Fibroblast of lung (primary cell): ENCODE results near the gene NUCB1. TPM values are rescaled to one million over a fixed set of nuclear protein-coding genes. Genes with fewer than 3 reads are reported as not detected.

ENCODE experiments used
- DNase-seq, 2 donors: peaks; one replicate each; pipeline versions ENCODE4 v3.0.0 to v3.0.0-alpha.2; 2010; ENCODE audit warnings: low read depth in 2 of 2
- H2AFZ ChIP-seq: 2 replicates; pipeline ENCODE4 v1.5.1; 2012; ENCODE audit warnings: low read length, control low read depth, inconsistent platforms
- H3K27ac ChIP-seq: 2 replicates; pipeline ENCODE4 v1.5.1; 2011; ENCODE audit warnings: low read length, control low read depth; ENCODE audit not compliant: insufficient read depth
- H3K27me3 ChIP-seq: 2 replicates; pipeline ENCODE4 v1.5.1; 2011; ENCODE audit warnings: mild to moderate bottlenecking, low read length; ENCODE audit not compliant: control insufficient read depth, insufficient read depth
- H3K36me3 ChIP-seq: 2 replicates; pipeline ENCODE4 v1.5.1; 2011; ENCODE audit warnings: low read length; ENCODE audit not compliant: control insufficient read depth, insufficient read depth
- H3K4me1 ChIP-seq: 2 replicates; pipeline ENCODE4 v1.5.1; 2011; ENCODE audit warnings: low read length; ENCODE audit not compliant: control insufficient read depth, insufficient read depth; ENCODE audit errors: extremely low read depth
- H3K4me2 ChIP-seq: 2 replicates; pipeline ENCODE4 v1.5.1; 2011; ENCODE audit warnings: low read length, control low read depth; ENCODE audit not compliant: insufficient read depth; ENCODE audit errors: extremely low read depth
- H3K4me3 ChIP-seq, 4 experiments: fragments of 200-600 bp in 1 of 4; sonication (generic) in 1 of 4; replicated peaks in 1 of 4; 2 replicates each; pipeline ENCODE4 v1.5.1; 2011 to 2016; ENCODE audit warnings: low read length in 4 of 4, low read depth in 3 of 4, mild to moderate bottlenecking in 3 of 4, control low read depth in 2 of 4, inconsistent platforms in 1 of 4, mixed read lengths in 1 of 4; ENCODE audit not compliant: insufficient read depth in 1 of 4; ENCODE audit errors: control extremely low read depth in 1 of 4
- H3K79me2 ChIP-seq: 2 replicates; pipeline ENCODE4 v1.5.1; 2012; ENCODE audit warnings: mild to moderate bottlenecking, low read length, inconsistent platforms; ENCODE audit not compliant: control insufficient read depth, insufficient read depth
- H3K9ac ChIP-seq: 2 replicates; pipeline ENCODE4 v1.5.1; 2011; ENCODE audit warnings: mild to moderate bottlenecking, low read length, control low read depth; ENCODE audit not compliant: insufficient read depth
- H3K9me3 ChIP-seq: 2 replicates; pipeline ENCODE4 v1.5.1; 2012; ENCODE audit warnings: low read depth, low read length; ENCODE audit not compliant: control insufficient read depth, insufficient read depth
- H4K20me1 ChIP-seq: 2 replicates; pipeline ENCODE4 v1.5.1; 2011; ENCODE audit warnings: low read length; ENCODE audit not compliant: control insufficient read depth, insufficient read depth; ENCODE audit errors: extremely low read depth
- CTCF ChIP-seq, 2 donors: IDR thresholded peaks in 1 of 2; conservative IDR thresholded peaks in 1 of 2; 1 replicate in 1 of 2; 2 replicates in 1 of 2; pipeline ENCODE4 v1.5.1; 2011 to 2012; ENCODE audit warnings: low read length in 2 of 2, control low read depth in 1 of 2, inconsistent platforms in 1 of 2, low read depth in 1 of 2, mild to moderate bottlenecking in 1 of 2
- EZH2 ChIP-seq: IDR thresholded peaks from 2 replicates; pipeline ENCODE4 v1.5.1; 2012; ENCODE audit warnings: low read length, control low read depth, mild to moderate bottlenecking; ENCODE audit errors: missing control alignments
- polyA plus RNA-seq, 2 donors: library from polyadenylated mRNA; depleted of rRNA in 1 of 2; stranded (reverse) in 1 of 2; unstranded in 1 of 2; fragments of >200 nt; gene quantifications; 2 replicates each; pipeline ENCODE4 v1.2.1, GENCODE V29; 2011 to 2012; ENCODE audit warnings: missing spikeins in 1 of 2
- total RNA-seq: library from RNA; depleted of rRNA; stranded (reverse); fragments of >200 nt; gene quantifications from 2 replicates; pipeline ENCODE4 v1.2.1, GENCODE V29; 2014

Gene NUCB1
- total and polyA plus RNA-seq, 2 donors (not counting 1 experiment from before 2014, with no cell fraction given): 129 to 130 TPM

- DNase-seq: peak; percentile 95 to 96
- Histone ChIP-seq H3K9me3 (no peaks in the 10 kb centered on the region), H3K9ac (peak within 1 kb of the TSS; percentile 97), H3K4me1 (peaks cover 11% of the 10 kb centered on the region), H3K27me3 (no peaks in the 10 kb centered on the region), H4K20me1 (no peaks in the 10 kb centered on the region), H3K27ac (peak within 1 kb of the TSS; percentile 97), H3K4me2 (peak within 1 kb of the TSS; percentile 95), H3K79me2 (peaks cover 25% of the 10 kb centered on the region), H2AFZ (peak within 1 kb of the TSS; percentile 81), H3K36me3 (peaks cover 8% of the 10 kb centered on the region), H3K4me3 (peak within 1 kb of the TSS; percentile 73 to 96 (median 94))
- TF ChIP-seq CTCF (conservative IDR thresholded peaks at IDR 0.05 in 1 of 2, IDR thresholded peaks at IDR 0.05 in 1 of 2; ENCODE audit: low read depth in 1 of 2, low read length in 2 of 2): no peak
- no peak for TF ChIP-seq EZH2
Measured at GRCh38 chr19:48954595-48955307, 54.6 kb downstream of the NUCB1 start, which contains the start of gene BAX. Gene BAX (plus strand): TSS chr19:48954875. CDS start chr19:48954929, 54 bp downstream.

- Histone ChIP-seq H3K27me3 (no peaks in the 10 kb centered on the region), H3K27ac (peak overlapping the region; percentile 97), H3K9ac (peak overlapping the region; percentile 97), H3K4me1 (peaks cover 11% of the 10 kb centered on the region), H3K4me2 (peak overlapping the region; percentile 95), H3K9me3 (no peaks in the 10 kb centered on the region), H3K79me2 (peaks cover 25% of the 10 kb centered on the region), H4K20me1 (no peaks in the 10 kb centered on the region), H3K36me3 (peaks cover 8% of the 10 kb centered on the region), H3K4me3 (peak overlapping the region; percentile 61 to 96 (median 94)), H2AFZ (no peak overlapping the region)
- no peak for TF ChIP-seq CTCF (conservative IDR thresholded peaks at IDR 0.05 in 1 of 2, IDR thresholded peaks at IDR 0.05 in 1 of 2; ENCODE audit: low read depth in 1 of 2, low read length in 2 of 2)
- no peak for TF ChIP-seq EZH2
- DNase-seq: no peak
Measured at GRCh38 chr19:48955308-48955958, 55.3 kb downstream of the NUCB1 start.

GRCh38 chr19:48958006-48958405 is 57.9 kb downstream of the NUCB1 start:
- Histone ChIP-seq H3K27me3 (no peaks in the 10 kb centered on the region), H3K4me1 (peaks cover 16% of the 10 kb centered on the region), H3K36me3 (peaks cover 19% of the 10 kb centered on the region), H4K20me1 (no peaks in the 10 kb centered on the region), H3K9me3 (no peaks in the 10 kb centered on the region), H3K27ac (no peak overlapping the region), H3K79me2 (peaks cover 25% of the 10 kb centered on the region), H3K4me2 (no peak overlapping the region), H3K9ac (no peak overlapping the region), H2AFZ (no peak overlapping the region), H3K4me3 (no peak overlapping the region)
- no peak for DNase-seq
- TF ChIP-seq EZH2 (no peak), CTCF (conservative IDR thresholded peaks at IDR 0.05 in 1 of 2, IDR thresholded peaks at IDR 0.05 in 1 of 2; ENCODE audit: low read depth in 1 of 2, low read length in 2 of 2) (no peak)
